GM21529 (cell line): ENCODE measurements around the gene USF2.
"Not testable (repeated sequence)": the region's sequence is repeated elsewhere in the genome, so short reads cannot be mapped to it uniquely, and the experiment has no call there.

Experiments used
- ATAC-seq: cut with Tn5 transposase; IDR thresholded peaks from one replicate; pipeline ENCODE4 v1.9.1; 2021; ENCODE audit not compliant: unreplicated experiment

Gene USF2, protein sequence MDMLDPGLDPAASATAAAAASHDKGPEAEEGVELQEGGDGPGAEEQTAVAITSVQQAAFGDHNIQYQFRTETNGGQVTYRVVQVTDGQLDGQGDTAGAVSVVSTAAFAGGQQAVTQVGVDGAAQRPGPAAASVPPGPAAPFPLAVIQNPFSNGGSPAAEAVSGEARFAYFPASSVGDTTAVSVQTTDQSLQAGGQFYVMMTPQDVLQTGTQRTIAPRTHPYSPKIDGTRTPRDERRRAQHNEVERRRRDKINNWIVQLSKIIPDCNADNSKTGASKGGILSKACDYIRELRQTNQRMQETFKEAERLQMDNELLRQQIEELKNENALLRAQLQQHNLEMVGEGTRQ

DNA sequence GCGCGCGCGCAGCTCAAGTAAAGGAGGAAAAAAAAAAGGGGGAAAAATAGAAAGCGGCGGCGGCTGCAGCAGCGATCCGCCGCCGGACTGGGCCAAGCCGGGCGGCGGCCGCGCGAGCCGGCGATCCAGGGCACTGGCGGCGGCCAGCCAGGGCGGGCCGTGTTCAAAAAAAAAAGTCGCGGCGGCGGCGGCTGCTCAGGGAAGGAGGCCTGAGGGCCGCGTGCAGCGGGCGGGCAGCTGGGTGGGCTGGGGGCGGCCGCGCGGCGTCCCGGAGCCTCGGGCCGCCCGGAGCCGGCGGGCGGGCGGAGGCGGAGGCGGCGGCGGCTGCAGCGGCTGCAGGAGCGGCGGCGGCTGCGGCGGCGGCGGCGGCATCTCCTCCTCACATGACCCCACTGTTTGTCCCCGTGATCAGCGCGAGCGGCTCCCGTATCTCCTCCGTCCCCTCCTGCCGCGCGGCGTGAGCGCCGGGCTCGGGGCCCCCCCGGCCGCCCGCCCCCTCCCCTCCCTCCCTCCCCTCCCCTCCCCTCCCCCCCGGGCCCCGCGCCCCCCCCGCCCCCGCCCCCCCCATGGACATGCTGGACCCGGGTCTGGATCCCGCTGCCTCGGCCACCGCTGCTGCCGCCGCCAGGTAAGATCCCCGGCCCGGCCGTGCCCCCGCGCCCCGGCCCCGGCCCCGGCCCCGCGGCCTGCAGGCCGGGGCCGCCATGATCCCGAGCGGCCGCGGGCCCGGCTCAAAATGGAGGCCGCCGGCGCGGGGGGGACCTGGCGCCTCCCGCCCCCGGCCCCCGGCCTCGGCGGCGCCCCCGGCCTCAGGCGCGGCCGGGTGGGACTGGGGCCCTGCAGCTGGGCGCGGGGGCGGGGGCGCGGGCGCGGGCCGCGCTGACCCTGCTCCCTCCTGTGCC lies at the start of gene USF2:
Gene USF2, plus strand, starts transcription at position 427 of the 902 bp plus-strand sequence. Its CDS starts 140 bp downstream, at position 567.
- ATAC-seq, result no peak

DNA sequence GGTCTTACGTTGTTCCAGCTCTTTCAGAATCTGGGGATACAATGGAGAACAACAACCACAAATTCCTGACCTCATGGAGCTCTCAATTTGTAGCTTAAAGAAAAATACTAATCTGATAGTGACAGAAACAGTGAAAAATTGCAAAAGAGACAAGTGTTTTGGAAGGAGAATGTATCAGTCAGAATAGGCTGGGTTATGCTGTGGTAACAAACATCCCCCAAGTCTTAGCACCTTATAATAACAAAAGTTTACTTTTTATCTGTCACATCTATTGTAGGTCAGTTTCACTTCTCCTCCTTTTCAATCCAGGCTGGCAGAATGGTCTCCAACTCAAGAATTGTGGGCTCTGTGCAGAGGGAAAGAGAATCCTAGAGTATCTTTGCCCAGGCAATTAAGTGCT lies 49.8 kb upstream of the USF2 start:
- ATAC-seq, result no peak

DNA sequence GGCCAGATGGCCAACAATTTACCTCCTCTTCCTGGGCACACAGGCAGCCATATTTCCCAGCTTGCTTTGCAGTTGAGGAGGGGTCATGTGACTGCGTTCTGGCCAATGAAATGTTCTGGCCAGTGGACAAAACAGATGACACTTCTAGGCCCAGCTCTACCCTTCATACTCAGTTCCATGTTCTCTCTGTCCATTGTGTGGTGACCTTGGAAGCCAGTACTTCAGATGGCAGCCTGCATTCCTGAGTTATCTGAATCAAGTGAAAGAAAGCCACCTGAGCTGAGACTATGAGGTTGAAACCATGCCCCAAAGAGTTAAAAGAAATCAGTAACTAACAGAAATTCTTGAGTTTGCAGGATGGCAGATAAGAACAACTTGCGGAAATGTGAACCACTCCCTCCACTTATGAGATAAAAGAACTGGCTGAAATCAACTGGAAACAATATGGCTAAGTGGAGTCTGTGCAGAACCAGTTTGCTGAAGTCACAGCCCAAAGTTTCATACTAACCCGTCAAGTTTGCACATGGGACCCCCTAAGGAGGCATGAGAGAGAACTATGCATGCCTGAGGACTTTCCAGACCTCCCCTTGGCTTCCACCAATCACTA lies 48.3 kb upstream of the USF2 start:
- ATAC-seq, result no peak

DNA sequence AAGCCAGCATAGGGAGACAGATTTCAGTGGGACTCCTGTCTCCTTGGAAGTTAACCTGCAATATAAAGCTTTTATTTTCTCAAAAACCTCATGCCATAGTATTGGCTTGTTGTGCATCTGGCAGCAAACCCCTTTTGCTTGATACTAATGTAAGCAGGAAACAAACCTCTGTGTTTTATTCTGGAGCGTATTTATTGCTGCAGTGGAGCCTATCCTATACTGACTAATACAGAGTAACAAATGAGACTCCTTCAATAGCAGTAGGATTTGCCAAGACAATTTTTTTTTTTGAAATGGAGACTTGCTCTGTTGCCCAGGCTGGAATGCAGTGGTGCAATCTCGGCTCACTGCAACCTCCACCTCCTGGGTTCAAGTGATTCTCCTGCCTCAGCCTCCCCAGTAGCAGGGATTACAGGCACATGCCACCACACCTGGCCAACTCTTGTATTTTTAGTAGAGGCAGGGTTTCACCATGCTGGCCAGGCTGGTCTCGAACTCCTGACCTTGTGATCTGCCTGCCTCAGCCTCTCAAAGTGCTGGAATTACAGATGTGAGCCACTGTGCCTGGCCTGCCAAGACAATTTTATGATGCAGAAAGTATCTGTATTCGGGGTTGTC lies 47.7 kb upstream of the USF2 start:
- ATAC-seq, result not testable (repeated sequence)

DNA sequence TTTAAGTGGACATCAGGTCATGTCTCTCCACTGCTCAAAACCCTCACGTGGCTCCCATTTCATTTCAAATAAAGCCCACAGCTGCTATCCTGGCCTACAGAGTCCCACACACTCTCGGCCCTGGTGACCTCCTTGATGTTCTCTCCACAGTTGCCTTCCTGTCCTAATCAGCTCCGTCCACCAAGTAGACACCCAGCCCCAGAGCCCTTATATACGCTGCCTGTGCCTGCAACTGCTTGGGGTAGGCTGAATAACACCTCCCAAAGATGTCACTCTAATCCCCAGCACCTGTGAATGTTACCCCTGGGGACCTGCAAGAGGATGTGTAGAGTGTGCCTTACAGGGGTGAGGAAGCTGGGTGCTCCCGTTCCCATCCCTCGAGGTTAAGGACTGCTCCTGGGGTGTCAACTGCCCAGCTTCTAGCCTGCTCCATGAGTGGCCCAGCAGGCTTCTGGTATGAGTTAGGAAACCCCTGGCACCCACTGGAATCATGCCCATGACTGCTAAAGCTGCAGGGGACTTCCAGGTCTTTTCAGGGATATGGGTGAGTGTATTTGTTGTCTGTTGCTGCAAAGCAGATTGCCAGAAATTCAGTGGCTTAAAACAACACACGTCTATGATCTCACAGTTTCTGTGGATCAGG lies 46.3 kb upstream of the USF2 start:
- no peak for ATAC-seq

DNA sequence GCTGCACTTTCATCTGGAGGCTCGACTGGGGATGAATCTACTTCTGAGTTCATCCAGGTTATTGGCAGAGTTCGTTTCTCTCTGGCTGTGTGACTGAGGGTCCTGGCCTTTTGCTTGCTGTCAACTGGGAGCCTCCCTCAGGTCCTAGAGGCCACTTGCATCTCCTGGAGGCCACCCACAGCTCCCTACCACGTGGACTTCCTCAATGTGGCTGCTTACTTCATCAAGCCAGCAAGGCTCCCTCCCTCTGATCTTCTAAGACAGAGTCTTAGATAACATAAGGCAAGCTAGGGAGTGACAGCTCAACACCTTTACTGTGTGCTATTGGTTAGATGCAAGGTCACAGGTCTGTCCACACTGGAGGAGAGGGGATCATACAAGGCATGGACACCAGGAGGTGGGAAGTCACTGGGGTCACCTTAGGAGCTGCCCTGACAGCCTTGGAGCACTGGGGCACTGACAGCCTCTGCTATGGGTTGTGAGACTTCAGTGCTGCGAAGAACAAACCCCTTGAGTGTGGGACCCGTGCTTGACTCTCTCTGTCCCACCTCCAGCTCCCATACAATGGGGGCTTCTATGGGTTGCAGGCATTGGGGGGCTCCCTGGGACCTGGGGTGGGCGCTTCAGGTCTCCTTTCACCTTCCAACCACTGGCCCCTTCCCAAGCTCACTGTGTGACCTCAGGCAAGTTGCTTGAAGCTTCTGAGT lies 45.5 kb upstream of the USF2 start:
- no peak for ATAC-seq

DNA sequence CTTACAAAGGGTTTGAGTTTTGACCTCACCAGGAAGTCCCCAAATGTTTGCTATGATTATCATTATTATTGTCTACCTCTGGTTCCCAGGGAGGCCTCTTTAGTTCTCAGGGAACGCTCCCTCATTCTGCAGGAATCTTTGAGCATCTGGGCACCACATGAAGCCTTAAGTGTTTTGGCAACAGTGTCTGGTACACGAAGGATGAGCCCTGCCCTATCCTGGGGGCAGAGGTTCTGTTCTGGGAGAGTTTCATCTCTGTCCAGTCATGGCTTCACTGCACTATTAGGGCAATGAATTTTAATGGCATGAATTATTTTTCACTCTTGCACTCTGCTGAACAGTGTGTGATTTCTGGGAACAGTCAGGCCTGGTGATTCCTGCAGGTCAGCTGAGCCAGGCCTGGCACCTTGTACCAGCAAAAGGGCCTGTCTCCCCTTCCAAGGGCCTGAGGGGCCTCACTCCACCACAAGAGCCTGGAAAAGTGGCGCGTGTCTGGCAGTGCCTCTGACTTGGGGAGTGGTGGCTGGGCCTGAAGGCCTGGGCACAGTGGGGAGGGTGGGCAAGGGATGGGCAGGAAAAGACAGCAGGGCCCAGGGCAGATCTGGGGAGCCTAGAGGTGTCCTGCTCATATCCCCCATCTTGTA lies 44.8 kb upstream of the USF2 start:
- ATAC-seq, result no peak

DNA sequence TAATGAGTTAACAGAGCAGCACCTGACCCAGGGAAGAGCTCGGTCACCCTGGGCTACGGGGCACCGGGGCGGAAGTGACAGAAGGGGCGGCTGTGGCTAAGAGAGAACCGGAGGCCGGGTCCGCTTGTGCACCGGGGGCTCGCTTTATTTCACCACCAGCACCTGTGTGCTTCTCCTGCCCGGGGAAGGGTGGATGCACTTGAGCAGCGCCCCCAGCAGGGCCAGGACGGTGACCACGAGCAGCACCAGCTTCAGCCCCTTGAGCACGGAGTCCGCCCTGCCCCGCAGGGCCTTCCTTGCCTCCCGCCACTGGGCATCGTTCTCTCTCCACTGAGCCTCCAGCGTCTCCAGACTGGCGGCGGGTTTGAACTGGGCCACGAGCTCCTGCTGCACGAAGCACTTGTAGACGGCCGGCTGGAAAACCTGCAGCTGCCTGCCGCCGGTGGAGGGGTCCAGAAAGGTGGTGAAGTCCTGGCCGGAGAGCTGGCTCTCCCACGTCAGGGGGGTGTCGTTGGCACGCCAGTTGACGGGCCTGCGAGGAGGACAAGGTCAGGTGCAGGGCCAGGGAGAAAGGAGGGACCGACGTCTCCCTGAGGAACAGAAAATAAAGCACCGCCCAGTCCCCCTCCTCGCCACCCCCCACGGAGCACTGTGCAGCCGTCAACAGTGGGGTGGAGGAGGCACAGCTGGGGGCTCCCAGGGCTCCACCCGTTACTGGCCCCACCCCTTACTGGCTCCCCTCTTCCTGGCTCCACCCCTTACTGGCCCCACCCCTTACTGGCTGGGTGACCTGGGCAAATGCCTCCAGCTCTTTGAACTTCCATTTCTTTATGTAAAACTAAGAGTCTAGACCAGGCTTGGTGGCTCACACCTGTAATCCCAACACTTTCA lies 43.8 kb upstream of the USF2 start:
- no peak for ATAC-seq

DNA sequence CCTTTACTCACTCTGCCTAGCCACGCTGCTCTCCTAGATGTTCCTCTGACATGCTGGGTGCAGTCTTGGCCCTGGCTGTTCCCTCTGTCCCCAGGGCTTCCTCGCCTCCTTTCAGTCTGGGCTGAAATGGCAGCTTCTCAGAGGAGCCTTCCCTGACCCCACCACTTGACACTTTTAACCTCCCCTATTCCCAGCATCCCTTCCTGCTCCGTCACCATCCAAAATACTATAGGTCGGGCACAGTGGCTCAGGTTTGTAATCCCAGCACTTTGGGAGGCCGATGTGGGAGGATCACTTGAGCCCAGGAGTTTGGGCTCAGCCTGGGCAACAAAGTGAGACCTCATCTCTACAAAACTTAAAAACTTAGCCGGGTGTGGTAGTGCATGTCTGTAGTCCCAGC lies 42.8 kb upstream of the USF2 start:
- ATAC-seq, result no peak

DNA sequence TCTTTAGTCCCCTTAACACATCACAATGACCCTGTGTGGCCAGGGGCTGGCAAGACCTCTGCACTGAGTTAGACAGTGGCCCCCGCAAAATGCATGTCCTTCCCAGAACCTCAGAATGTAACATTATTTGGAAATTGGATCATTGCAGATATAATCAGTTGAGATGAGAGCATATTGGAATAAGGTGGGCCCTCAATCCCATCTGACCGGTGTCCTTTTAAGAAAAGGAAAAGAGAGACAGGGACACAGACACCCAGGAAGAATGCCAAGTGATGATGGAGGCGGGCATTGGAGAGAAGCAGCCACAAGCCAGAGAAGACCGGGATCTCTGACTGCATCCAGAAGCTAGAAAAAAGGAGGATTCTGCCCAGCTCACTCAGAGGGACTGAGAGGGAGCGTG lies 42.0 kb upstream of the USF2 start:
- ATAC-seq, result no peak

DNA sequence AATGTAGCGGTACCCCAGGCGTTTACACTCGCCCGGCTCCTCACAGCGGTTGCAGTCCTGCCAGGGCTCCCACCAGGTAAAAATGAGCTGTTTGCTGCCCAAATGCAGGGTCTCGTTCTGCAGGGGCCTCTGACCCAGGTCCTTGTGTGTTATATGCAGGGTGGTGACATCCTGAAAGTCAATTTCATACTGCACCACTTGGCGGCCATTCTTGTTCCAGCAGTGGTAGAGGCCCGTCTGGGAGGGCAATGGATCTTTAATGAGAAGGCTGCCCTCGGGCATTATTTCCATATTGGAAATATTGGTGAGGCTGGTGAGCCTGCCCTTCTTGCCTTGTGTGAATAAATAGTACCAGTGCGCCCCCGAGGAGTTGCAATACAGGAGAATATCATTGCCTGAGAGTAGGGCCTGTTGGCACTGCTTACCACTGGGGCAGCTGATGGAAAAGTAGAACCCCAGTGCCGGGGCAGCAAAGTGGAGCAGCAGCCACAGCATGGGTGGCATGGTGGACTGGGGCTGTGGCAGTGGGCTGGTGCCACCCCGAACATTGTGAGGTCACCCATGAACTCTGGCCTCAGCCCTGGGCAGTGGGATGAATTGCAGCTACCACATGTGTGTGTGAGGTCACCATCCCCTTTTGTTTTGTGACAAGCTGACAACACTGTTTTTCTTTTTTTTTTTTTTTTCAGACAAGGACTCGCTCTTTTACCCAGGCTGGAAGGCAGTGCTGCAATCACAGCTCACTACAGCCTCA lies 40.4 kb upstream of the USF2 start, which contains the start of gene FAM187B:
Gene FAM187B, minus strand, starts transcription at position 563 of the 754 bp plus-strand sequence. Its CDS starts 59 bp downstream, at position 504.
- ATAC-seq, result no peak

DNA sequence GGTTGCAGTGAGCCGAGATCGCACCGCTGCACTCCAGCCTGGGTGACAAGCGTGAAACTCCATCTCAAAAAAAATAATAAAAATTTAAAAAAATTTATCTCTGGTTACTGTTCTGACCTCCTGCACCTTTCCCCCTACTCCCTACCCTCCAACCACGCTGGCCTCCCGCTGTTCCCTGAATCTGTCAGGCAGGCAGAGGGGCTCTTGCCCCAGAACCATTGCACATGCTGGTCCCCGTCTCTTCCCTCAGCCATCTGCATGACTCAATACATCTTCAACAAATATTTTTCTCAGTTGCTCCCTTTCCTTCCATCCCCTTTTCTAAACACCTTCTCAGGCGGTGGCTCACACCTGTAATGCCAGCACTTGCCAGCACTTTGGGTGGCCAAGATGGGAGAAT lies 39.2 kb upstream of the USF2 start:
- no peak for ATAC-seq

DNA sequence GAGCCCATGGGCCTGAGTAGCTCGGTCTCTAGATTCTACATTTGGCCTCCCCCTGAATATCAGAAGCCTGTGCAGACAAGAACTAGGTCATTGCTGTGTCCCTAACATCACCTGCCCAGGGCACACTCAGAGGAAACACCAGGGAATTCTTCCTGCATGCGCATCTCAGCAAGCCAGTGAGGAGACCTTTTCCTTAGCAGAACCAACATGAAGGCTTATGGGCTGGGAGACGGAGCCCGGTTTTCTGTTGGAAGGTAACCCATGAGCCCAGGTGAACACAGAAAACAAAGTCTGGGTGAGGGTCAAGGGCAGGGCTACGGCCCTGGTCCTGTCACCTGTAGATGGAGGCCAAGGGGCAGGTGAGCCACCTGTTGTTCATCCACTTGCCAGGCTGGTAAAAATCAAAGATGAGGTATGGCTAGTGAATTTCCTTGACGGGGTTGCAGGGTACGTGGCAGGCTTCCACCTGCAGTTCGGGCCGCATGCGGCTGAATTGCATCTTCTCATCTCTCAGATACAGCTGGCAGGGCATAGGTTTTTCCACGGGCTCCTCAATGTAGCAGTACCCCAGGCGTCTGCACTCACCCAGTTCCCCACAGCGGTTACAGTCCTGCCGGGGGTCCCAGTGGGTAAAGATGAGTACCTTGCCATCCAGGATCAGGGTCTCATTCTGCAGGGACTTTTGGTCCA lies 36.7 kb upstream of the USF2 start:
- no peak for ATAC-seq

DNA sequence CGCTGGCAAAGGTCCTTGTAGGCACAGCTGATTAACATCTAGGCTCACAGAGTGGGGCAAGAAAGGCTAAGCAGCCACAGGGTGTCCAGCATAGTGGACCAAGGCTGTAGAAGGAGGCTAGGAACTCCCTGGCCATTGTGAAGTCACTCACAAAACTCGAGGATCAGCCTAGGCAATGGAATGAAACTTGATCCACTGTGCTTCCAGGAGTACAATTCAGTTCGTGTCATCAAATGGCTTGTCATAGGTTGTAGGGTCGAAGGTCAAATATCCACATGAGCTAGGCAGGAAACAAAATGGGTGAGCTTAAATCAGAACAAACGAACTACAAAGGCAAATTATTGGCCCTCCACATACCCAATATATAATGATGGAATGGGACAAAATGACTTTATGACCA lies 35.9 kb upstream of the USF2 start:
- no peak for ATAC-seq

DNA sequence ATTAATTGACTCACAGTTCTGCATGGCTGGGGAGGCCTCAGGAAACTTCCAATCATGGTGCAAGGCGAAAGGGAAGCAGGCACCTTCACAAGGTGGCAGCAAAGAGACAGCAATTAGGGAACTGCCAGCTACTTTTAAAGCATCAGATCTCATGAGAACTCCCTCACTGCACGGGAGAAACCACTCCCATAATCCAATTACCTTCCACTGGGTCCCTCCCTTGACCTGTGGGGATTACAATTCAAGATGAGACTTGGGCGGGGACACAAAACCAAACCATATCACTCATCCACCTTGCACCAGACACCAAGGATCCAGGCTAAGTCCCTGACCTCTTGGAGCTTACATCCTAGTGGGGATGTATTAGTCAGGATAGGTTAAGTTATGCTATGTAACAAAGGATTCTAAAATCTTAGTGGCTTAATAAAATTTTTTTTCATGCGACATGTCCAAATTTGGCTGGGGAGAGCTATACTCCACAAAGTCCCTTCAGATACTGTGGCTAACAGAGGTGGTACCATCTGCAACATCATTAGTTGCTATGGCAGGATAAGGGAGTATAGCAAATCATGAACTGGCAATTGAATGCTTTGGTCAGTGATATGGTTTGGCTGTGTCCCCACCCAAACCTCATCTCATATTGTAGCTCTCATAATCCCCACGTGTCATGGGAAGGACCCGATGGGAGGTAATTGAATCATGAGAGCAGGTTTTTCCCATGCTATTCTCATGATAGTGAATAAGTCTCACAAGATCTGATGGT lies 31.9 kb upstream of the USF2 start:
- no peak for ATAC-seq

DNA sequence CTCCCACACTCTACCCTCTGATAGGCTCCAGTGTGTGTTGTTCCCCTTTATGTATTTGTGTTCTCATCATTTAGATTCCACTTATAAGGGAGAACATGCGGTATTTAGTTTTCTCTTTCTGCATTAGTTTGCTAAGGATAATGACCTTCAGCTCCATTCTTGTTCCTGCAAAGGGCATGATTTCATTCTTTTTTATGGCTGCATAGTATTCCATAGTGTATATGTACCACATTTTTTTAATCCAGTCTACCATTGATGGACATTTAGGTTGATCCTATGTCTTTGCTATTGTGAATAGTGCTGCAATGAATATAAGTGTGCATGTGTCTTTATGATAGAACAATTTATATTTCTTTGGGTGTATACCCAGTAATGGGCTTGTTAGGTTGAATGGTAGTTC lies 29.2 kb upstream of the USF2 start:
- not testable (repeated sequence) for ATAC-seq

DNA sequence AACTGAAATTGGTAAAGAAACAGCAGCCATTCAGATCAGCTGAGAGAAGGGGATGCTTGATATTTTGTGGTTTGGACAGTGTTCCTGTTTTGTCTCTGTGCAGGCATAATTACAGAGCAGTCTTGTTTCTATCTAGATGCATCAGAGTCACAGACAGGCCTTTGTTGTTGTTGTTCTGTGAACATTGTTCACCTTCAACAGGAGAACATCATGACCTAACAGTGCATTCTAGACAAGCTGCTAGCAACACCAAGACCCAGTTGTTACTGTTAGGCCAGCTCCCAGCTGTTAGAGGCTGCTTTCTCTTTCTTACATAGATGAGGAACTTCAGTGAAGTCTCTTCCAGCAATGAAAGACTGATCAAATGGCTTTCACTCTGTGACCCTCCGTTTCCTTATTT lies 28.4 kb upstream of the USF2 start:
- no peak for ATAC-seq
